OCI-LY3 (cell line): ENCODE results near the gene TLR7.

Source experiments
- H2AFZ ChIP-seq: fragments of 200-600, 300-600 bp; shearing (Covaris generic); 2 replicates; pipeline ENCODE4 v1.6.0; 2014; ENCODE audit warnings: antibody characterized with exemption, low read depth, low read length
- H3K27ac ChIP-seq: fragments of 200-600, 300-600 bp; sonication (generic); 2 replicates; pipeline ENCODE4 v1.5.1; 2014; ENCODE audit warnings: mild to moderate bottlenecking, low read length, moderate library complexity, mixed read lengths
- H3K27me3 ChIP-seq: fragments of 200-600, 300-600 bp; sonication (generic); 2 replicates; pipeline ENCODE4 v1.6.1; 2014; ENCODE audit warnings: low read depth, low read length, mixed read lengths
- H3K36me3 ChIP-seq: fragments of 200-600, 300-600 bp; sonication (generic); replicated peaks from 2 replicates; pipeline ENCODE3; 2014; ENCODE audit warnings: low read depth, low read length, mixed read lengths
- H3K4me1 ChIP-seq: fragments of 300-600, 200-600 bp; sonication (generic); 2 replicates; pipeline ENCODE4 v1.6.1; 2014; ENCODE audit warnings: low read length, mixed read lengths
- H3K4me2 ChIP-seq: fragments of 200-600, 300-600 bp; sonication (generic); 2 replicates; pipeline ENCODE4 v1.6.1; 2014; ENCODE audit warnings: low read length, mixed read lengths
- H3K4me3 ChIP-seq: fragments of 300-600, 200-600 bp; sonication (generic); 2 replicates; pipeline ENCODE4 v1.5.1; 2014; ENCODE audit warnings: antibody characterized with exemption, mild to moderate bottlenecking, low read length, moderate library complexity
- H3K79me2 ChIP-seq: fragments of 300-600, 200-600 bp; shearing (Covaris generic); 2 replicates; pipeline ENCODE4 v1.6.1; 2014; ENCODE audit warnings: mild to moderate bottlenecking, low read length, mixed read lengths
- H3K9ac ChIP-seq: fragments of 300-600, 200-600 bp; shearing (Covaris generic); 2 replicates; pipeline ENCODE4 v1.6.0; 2014; ENCODE audit warnings: mild to moderate bottlenecking, low read length, moderate library complexity
- H3K9me3 ChIP-seq: fragments of 200-600, 300-600 bp; shearing (Covaris generic); 2 replicates; pipeline ENCODE4 v1.6.1; 2014; ENCODE audit warnings: low read length, mixed read lengths; ENCODE audit not compliant: insufficient read depth
- H4K20me1 ChIP-seq: fragments of 200-600, 300-600 bp; sonication (generic); 2 replicates; pipeline ENCODE4 v1.6.1; 2016; ENCODE audit warnings: low read length, mixed read lengths; ENCODE audit not compliant: insufficient read depth
- CTCF ChIP-seq: fragments of 200-600, 300-600 bp; sonication (generic); IDR thresholded peaks from 2 replicates; pipeline ENCODE4 v1.5.1; 2014; ENCODE audit warnings: antibody characterized with exemption, low read length, low read depth
- EZH2phosphoT487 ChIP-seq: fragments of 200-600 bp; shearing (Covaris generic); IDR thresholded peaks from 2 replicates; pipeline ENCODE4 v1.6.1; 2018; ENCODE audit warnings: antibody characterized with exemption, mixed run types, low read depth

Gene TLR7

GRCh38 chrX:12878536-12878935 is 11.7 kb downstream of the TLR7 start:
- Histone ChIP-seq H3K27ac (no peak overlapping the region), H3K9me3 (no peaks in the 10 kb centered on the region), H3K4me3 (no peak overlapping the region), H3K9ac (no peak overlapping the region), H4K20me1 (no peaks in the 10 kb centered on the region), H2AFZ (no peak overlapping the region), H3K4me2 (no peak overlapping the region), H3K36me3 (no peaks in the 10 kb centered on the region), H3K79me2 (no peaks in the 10 kb centered on the region), H3K27me3 (no peaks in the 10 kb centered on the region), H3K4me1 (peaks cover 20% of the 10 kb centered on the region)
- no peak for TF ChIP-seq CTCF
- TF ChIP-seq EZH2phosphoT487 = no peak

GRCh38 chrX:12881914-12882313 is 15.0 kb downstream of the TLR7 start:
- no peaks in the 10 kb centered on the region for H3K27me3 ChIP-seq
- no peak overlapping the region for H3K27ac ChIP-seq
- no peaks in the 10 kb centered on the region for H3K36me3 ChIP-seq
- H3K79me2 ChIP-seq = no peaks in the 10 kb centered on the region
- TF ChIP-seq CTCF (no peak), EZH2phosphoT487 (no peak)
- H3K4me1 ChIP-seq = peaks cover 6% of the 10 kb centered on the region
- H3K9me3 ChIP-seq = no peaks in the 10 kb centered on the region
- no peak overlapping the region for H3K4me2 ChIP-seq
- H2AFZ ChIP-seq = no peak overlapping the region
- H3K9ac ChIP-seq = no peak overlapping the region
- H3K4me3 ChIP-seq = no peak overlapping the region
- no peaks in the 10 kb centered on the region for H4K20me1 ChIP-seq

- Histone ChIP-seq H3K9ac (no peak overlapping the region), H3K27me3 (no peaks in the 10 kb centered on the region), H3K79me2 (no peaks in the 10 kb centered on the region), H3K27ac (no peak overlapping the region), H4K20me1 (no peaks in the 10 kb centered on the region), H3K9me3 (no peaks in the 10 kb centered on the region), H3K36me3 (no peaks in the 10 kb centered on the region), H3K4me3 (no peak overlapping the region), H3K4me1 (peaks cover 13% of the 10 kb centered on the region), H3K4me2 (no peak overlapping the region), H2AFZ (no peak overlapping the region)
- TF ChIP-seq EZH2phosphoT487 (no peak), CTCF (no peak)
Measured at GRCh38 chrX:12885508-12885907, 18.6 kb downstream of the TLR7 start.

- Histone ChIP-seq H3K4me2 (no peak overlapping the region), H2AFZ (no peak overlapping the region), H3K27ac (no peak overlapping the region), H3K79me2 (no peaks in the 10 kb centered on the region), H3K36me3 (no peaks in the 10 kb centered on the region), H3K4me1 (peaks cover 21% of the 10 kb centered on the region), H3K9ac (no peak overlapping the region), H3K9me3 (no peaks in the 10 kb centered on the region), H3K4me3 (no peak overlapping the region), H3K27me3 (no peaks in the 10 kb centered on the region), H4K20me1 (no peaks in the 10 kb centered on the region)
- TF ChIP-seq CTCF (no peak), EZH2phosphoT487 (no peak)
Measured at GRCh38 chrX:12886545-12886944, 19.7 kb downstream of the TLR7 start.
